ENCODE results near the gene NCSTN. TPM values are rescaled to one million over a fixed set of nuclear protein-coding genes. Genes with fewer than 3 reads are reported as not detected.

The NCSTN gene
- total RNA-seq, 4 donors from 2014 or later: 37.2 to 64.9 (median 48.3) TPM

DNA sequence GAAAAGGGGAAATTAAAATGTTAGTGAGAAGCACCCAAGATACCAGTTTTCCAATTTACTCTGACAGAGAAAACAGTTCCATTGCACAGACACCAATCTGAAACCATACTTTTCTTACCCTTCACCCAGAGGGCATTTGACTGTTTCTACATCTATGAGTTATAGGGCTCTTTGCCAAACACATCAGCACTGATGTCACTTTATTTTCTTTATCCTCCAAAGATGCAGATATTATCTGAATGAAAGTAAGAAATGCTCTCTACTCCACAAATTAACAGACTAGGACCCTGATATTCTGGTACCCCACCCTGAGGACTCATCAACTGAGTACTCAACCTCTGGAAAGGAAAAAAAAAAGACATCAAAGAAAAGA, 34.0 kb upstream of the NCSTN start:
- DNase-seq (ENCODE audit: low spot score in 2 of 2): no peak
- H3K4me3 ChIP-seq (ENCODE audit: low read depth, poor library complexity, severe bottlenecking): no peak overlapping the region
- TF ChIP-seq, protein P1, sequence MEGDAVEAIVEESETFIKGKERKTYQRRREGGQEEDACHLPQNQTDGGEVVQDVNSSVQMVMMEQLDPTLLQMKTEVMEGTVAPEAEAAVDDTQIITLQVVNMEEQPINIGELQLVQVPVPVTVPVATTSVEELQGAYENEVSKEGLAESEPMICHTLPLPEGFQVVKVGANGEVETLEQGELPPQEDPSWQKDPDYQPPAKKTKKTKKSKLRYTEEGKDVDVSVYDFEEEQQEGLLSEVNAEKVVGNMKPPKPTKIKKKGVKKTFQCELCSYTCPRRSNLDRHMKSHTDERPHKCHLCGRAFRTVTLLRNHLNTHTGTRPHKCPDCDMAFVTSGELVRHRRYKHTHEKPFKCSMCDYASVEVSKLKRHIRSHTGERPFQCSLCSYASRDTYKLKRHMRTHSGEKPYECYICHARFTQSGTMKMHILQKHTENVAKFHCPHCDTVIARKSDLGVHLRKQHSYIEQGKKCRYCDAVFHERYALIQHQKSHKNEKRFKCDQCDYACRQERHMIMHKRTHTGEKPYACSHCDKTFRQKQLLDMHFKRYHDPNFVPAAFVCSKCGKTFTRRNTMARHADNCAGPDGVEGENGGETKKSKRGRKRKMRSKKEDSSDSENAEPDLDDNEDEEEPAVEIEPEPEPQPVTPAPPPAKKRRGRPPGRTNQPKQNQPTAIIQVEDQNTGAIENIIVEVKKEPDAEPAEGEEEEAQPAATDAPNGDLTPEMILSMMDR (IDR thresholded peaks at IDR 0.05): no peak
- TF ChIP-seq POLR2A (IDR thresholded peaks at IDR 0.05): no peak
- intact Hi-C loops (cut with DNase I; ENCODE audit: low total_unique reads): no loop called here

DNA sequence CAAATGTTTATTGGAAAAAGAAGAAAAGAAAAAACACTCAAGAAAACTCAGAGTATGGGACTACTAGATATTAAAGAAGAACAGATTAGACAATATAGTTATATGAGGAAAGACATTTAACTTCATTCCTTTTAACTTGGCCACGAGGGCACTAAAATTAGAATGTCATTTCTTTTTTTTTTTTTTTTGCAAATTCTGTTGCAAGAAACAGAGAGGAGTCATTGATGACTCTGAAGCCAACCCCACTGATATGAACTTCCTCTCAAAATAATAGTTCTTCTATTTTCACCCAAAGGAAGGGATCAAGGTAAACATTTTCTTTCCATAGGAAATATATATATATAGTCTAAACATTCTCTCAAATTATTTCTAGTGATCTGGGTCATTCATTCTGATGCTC, 33.6 kb upstream of the NCSTN start:
- WGBS, 2 donors: 54 to 81% methylated on average over 1 of the region's 1 CpG
- no peak for DNase-seq (ENCODE audit: low spot score in 2 of 2)
- no peak overlapping the region for H3K4me3 ChIP-seq (ENCODE audit: low read depth, poor library complexity, severe bottlenecking)
- intact Hi-C loops (cut with DNase I; ENCODE audit: low total_unique reads): no loop called here
- TF ChIP-seq, protein P1 (IDR thresholded peaks at IDR 0.05): no peak
- TF ChIP-seq POLR2A (IDR thresholded peaks at IDR 0.05): no peak

DNA sequence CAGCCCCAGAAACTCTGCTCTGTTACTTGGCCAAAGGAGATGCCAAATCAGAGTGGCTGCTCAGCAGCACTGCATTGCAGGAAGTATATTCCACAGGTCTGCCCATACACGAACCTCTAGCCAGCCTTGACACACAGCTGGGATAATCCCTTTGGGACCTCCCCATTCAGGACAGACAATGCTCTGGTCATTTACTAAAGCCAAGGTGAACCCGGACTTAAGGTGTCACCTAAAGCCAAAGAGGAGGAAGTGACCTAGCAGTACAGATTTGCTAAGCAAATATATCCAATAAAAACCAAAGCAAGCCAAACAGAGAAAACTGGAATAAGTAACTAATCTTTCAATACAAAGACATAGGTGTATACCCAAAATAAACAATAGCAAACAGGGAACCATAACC, 27.8 kb upstream of the NCSTN start:
- intact Hi-C loops (cut with DNase I; ENCODE audit: low total_unique reads): no loop called here
- no peak overlapping the region for H3K4me3 ChIP-seq (ENCODE audit: low read depth, poor library complexity, severe bottlenecking)
- WGBS, 2 donors: 75 to 85% methylated on average over 2 of the region's 2 CpGs
- TF ChIP-seq, protein P1 (IDR thresholded peaks at IDR 0.05): no peak
- no peak for TF ChIP-seq POLR2A (IDR thresholded peaks at IDR 0.05)
- DNase-seq (ENCODE audit: low spot score in 2 of 2): no peak

DNA sequence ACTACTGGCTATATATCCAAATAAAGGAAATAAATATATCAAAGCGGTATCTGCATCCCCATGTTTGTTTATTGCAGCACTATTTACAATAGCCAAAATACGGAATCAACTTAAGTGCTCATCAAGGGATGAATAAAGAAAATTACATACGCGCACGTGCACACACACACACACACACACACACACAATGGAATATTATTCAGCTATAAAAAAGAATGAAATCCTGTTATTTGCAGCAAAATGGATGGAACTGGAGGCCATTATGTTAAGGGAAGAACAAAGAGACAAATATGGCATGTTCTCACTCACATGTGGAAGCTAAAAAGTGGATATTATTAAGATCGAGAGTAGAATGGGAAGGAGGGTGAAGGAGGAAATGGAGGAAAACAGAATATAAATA, 20.4 kb upstream of the NCSTN start:
- WGBS, 2 donors: 95% methylated on average over 6 of the region's 6 CpGs
- no peak overlapping the region for H3K4me3 ChIP-seq (ENCODE audit: low read depth, poor library complexity, severe bottlenecking)
- DNase-seq (ENCODE audit: low spot score in 2 of 2): no peak
- intact Hi-C loops (cut with DNase I; ENCODE audit: low total_unique reads): no loop called here
- no peak for TF ChIP-seq POLR2A (IDR thresholded peaks at IDR 0.05)
- TF ChIP-seq, protein P1 (IDR thresholded peaks at IDR 0.05): no peak

DNA sequence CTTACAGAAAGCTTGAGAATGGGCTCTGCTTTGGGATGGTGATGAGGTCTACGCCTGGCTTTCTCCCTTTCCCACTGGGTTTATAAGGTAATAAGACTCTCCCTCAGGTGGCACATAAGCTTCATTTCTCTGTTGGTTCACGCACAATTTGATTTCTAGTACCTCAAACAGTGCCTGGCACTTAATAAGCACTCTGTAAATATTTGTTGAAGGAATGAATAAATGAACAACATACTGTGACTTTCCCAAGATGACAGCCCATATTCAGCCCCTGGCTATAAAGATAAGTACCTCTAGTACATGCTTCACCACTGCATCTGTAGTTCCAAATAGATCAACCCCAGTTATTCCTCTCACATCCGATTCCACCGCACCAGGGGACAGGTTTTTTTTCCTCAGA, 17.9 kb upstream of the NCSTN start:
- intact Hi-C loops (cut with DNase I; ENCODE audit: low total_unique reads): no loop called here
- no peak for TF ChIP-seq POLR2A (IDR thresholded peaks at IDR 0.05)
- TF ChIP-seq, protein P1 (IDR thresholded peaks at IDR 0.05): no peak
- WGBS, 2 donors: 94 to 96% methylated on average over 4 of the region's 4 CpGs
- DNase-seq (ENCODE audit: low spot score in 2 of 2): no peak
- no peak overlapping the region for H3K4me3 ChIP-seq (ENCODE audit: low read depth, poor library complexity, severe bottlenecking)

DNA sequence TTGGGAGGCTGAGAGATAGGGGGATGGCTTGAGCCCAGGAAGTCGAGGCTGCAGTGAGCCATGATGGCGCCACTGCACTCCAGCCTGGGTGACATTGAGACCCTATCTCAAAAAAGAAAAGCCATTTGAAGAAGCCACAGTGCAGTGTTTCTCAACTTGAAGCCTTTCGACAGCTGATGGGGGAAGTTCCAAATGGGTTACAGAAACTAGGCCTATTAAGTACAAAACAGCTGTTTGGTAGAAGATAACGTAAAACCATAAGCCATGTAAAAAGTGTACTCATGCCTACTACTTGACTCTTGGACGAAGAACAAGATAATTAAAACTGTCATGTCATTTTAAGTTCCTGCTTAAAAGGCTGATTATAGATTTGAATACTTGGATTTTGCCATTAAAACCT, 16.8 kb upstream of the NCSTN start:
- no peak for DNase-seq (ENCODE audit: low spot score in 2 of 2)
- H3K4me3 ChIP-seq (ENCODE audit: low read depth, poor library complexity, severe bottlenecking): no peak overlapping the region
- 92 to 93% methylated on average over 5 of the region's 5 CpGs for WGBS, 2 donors
- intact Hi-C loops (cut with DNase I; ENCODE audit: low total_unique reads): no loop called here
- TF ChIP-seq, protein P1 (IDR thresholded peaks at IDR 0.05): no peak
- no peak for TF ChIP-seq POLR2A (IDR thresholded peaks at IDR 0.05)

All from lower leg skin (tissue), 4 donors.